Colonic mucosa (tissue), 4 donors: Measurements from ENCODE around the gene RNF182. TPM values are rescaled to one million over a fixed set of nuclear protein-coding genes. Genes with fewer than 3 reads are reported as not detected.
"Not testable (repeated sequence)": the region's sequence is repeated elsewhere in the genome, so short reads cannot be mapped to it uniquely, and the experiment has no call there.

Source experiments
- DNase-seq: peaks from one replicate; pipeline ENCODE4 v3.0.0-alpha.2; 2020
- H3K27ac ChIP-seq: fragments of 200-600 bp; one replicate; pipeline ENCODE4 v1.8.0; 2021
- H3K27me3 ChIP-seq: fragments of 200-600 bp; one replicate; pipeline ENCODE4 v1.8.0; 2021
- H3K36me3 ChIP-seq: fragments of 200-600 bp; one replicate; pipeline ENCODE4 v1.8.0; 2021
- H3K4me1 ChIP-seq: fragments of 200-600 bp; one replicate; pipeline ENCODE4 v1.8.0; 2021; ENCODE audit warnings: mild to moderate bottlenecking
- H3K4me3 ChIP-seq: fragments of 200-600 bp; one replicate; pipeline ENCODE4 v1.8.0; 2021
- H3K9ac ChIP-seq, 2 donors: one replicate each; pipeline ENCODE4 v1.7.0; 2013; ENCODE audit warnings: control low read depth in 2 of 2, low read depth in 2 of 2, low read length in 2 of 2
- H3K9me3 ChIP-seq: fragments of 200-600 bp; one replicate; pipeline ENCODE4 v1.8.0; 2021
- intact Hi-C: fragments of 100-400 bp; cut with DNase I; formaldehyde crosslinking; loops from one replicate; pipeline ENCODE4 v1.14.1; 2022
- total RNA-seq, 2 donors: library from RNA; stranded (reverse); fragmentation: NEBNext Ultra II Directional in 1 of 2; extraction: Animal tissue kit (Norgen Biotek cat#: 25700) in 1 of 2; gene quantifications; one replicate each; pipeline ENCODE4 v1.2.1, GENCODE V29; 2021
- TF ChIP-seq, protein P1 (sequence below): fragments of 200-600 bp; IDR thresholded peaks from one replicate; pipeline ENCODE4 v1.8.0; 2022; ENCODE audit warnings: antibody characterized with exemption, mild to moderate bottlenecking
- donor health status: healthy.
- donor health status: DM: no; HTN: no; CAD: no.
- donor health status: DM: no; HTN: no; CAD: no.

Gene RNF182, protein sequence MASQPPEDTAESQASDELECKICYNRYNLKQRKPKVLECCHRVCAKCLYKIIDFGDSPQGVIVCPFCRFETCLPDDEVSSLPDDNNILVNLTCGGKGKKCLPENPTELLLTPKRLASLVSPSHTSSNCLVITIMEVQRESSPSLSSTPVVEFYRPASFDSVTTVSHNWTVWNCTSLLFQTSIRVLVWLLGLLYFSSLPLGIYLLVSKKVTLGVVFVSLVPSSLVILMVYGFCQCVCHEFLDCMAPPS
- total RNA-seq: not detected

DNA sequence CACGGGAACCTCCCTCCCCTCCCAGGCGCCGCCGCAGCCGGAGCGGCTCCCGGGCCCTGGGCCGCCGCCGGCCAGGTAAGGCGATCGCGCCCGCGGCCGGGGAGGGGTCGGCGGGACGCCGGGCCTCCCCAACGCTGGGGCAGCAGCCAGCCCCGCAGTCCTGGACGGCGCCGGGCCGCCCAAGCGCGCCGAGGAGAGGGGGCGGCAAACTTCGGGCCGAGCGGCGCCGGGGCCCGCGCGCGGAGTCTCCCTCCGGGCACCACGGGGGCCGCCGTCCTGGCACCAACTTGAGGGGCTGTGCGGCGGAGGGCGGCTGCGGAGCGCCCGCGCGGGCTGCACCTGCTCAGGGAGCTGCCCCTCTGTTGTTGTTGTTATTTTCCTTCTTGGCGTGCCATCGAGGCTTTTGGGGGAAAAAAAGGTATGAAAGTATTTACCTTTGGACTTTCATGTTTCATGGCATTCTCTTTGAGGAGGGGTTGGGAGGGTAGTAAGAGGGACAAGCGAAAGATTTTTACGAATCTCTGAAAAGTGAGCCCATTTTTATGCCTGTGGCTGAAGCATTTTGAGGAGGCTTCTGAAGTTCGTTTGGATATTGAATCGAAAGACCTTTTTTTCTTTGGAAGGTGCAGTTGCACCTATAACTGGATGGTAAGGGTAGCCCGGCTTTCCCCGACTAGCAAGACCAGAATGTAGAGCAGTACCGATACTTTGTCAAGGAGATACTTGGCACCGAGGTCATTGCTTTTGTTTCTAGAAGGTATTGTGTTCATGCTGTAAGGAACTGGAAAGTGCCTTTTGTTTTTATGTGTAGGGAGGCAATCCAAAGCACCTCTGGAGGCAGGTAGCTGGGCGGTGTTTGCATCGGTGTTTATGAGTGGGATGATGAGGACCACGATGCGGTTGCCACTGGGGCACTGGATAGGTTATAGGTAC is at the start of gene RNF182:
Gene RNF182, plus strand, starts transcription at position 4 of the 933 bp plus-strand sequence. CDS start 52,168 bp downstream, outside the sequence.
- H3K36me3 ChIP-seq: no peaks in the 10 kb centered on the region
- DNase-seq: peak; percentile 27
- intact Hi-C loops: no loop called here
- peak within 1 kb of the TSS; percentile 30 for H3K4me3 ChIP-seq
- H3K9me3 ChIP-seq: no peaks in the 10 kb centered on the region
- no peak within 1 kb of the TSS for H3K9ac ChIP-seq
- H3K4me1 ChIP-seq: peaks cover 5% of the 10 kb centered on the region
- H3K27me3 ChIP-seq: peaks cover 54% of the 10 kb centered on the region
- TF ChIP-seq, protein P1, sequence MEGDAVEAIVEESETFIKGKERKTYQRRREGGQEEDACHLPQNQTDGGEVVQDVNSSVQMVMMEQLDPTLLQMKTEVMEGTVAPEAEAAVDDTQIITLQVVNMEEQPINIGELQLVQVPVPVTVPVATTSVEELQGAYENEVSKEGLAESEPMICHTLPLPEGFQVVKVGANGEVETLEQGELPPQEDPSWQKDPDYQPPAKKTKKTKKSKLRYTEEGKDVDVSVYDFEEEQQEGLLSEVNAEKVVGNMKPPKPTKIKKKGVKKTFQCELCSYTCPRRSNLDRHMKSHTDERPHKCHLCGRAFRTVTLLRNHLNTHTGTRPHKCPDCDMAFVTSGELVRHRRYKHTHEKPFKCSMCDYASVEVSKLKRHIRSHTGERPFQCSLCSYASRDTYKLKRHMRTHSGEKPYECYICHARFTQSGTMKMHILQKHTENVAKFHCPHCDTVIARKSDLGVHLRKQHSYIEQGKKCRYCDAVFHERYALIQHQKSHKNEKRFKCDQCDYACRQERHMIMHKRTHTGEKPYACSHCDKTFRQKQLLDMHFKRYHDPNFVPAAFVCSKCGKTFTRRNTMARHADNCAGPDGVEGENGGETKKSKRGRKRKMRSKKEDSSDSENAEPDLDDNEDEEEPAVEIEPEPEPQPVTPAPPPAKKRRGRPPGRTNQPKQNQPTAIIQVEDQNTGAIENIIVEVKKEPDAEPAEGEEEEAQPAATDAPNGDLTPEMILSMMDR: no peak
- H3K27ac ChIP-seq: no peak within 1 kb of the TSS

GRCh38 chr6:13877051-13877450 is 47.7 kb upstream of the RNF182 start:
- no peak overlapping the region for H3K4me3 ChIP-seq
- intact Hi-C loops: loop anchor here (10.0 kb wide), 1 partner anchor 82 kb away; no protein-coding TSS in a partner anchor
- H3K36me3 ChIP-seq: no peaks in the 10 kb centered on the region
- H3K9ac ChIP-seq: no peak overlapping the region
- H3K4me1 ChIP-seq: peaks cover 5% of the 10 kb centered on the region
- no peaks in the 10 kb centered on the region for H3K9me3 ChIP-seq
- no peak for DNase-seq
- H3K27ac ChIP-seq: no peak overlapping the region
- TF ChIP-seq, protein P1: no peak
- H3K27me3 ChIP-seq: no peaks in the 10 kb centered on the region

DNA sequence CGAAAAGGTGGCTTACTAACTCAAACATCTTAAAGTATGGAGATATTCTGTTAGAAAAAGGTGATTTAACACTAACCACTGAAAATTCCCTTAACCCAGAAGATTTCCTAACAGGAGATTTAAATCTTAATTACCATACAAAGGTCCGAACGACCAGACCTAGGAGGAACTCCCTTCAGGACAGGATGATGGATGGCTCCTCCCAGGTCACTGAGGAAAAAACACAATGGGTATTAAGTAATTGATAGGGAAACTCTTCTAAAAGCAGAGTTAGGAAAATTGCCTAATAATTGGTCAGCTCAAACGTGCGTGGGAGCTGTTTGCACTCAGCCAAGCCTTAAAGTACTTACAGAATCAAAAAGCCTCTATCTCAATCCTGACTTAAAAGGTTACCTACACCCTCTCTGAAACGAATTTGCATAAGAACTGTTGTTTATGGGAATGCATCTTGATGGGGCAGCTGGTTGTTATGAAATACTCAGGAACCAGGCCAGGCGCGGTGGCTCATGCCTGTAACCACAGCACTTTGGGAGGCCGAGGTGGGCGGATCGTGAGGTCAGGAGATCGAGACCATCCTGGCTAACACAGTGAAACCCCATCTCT is 44.6 kb upstream of the RNF182 start:
- H3K36me3 ChIP-seq, H3K27ac ChIP-seq, H3K9ac ChIP-seq, H3K4me3 ChIP-seq, intact Hi-C loops, DNase-seq, H3K27me3 ChIP-seq, H3K4me1 ChIP-seq, H3K9me3 ChIP-seq: not testable (repeated sequence)

DNA sequence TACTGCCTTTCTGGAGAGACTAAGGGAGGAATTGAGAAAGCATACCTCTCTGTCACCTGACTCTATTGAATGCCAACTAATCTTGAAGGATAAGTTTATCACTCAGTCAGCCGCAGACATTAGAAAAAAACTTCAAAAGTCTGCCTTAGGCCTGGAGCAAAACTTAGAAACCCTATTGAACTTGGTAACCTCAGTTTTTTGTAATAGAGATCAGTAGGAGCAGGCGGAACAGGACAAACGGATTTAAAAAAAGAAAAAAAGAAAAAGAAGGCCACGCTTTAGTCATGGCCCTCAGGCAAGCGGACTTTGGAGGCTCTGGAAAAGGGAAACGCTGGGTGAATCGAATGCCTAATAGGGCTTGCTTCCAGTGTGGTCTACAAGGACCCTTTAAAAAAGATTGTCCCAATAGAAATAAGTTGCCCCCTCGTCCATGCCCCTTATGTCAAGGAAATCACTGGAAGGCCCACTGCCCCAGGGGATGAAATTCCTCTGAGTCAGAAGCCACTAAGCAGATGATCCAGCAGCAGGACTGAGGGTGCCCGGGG is 43.1 kb upstream of the RNF182 start:
- H3K27ac ChIP-seq: no peak overlapping the region
- no peaks in the 10 kb centered on the region for H3K9me3 ChIP-seq
- no peak for DNase-seq
- no peak overlapping the region for H3K4me3 ChIP-seq
- no peaks in the 10 kb centered on the region for H3K4me1 ChIP-seq
- intact Hi-C loops: no loop called here
- H3K36me3 ChIP-seq: no peaks in the 10 kb centered on the region
- no peaks in the 10 kb centered on the region for H3K27me3 ChIP-seq
- no peak overlapping the region for H3K9ac ChIP-seq
- TF ChIP-seq, protein P1: no peak

DNA sequence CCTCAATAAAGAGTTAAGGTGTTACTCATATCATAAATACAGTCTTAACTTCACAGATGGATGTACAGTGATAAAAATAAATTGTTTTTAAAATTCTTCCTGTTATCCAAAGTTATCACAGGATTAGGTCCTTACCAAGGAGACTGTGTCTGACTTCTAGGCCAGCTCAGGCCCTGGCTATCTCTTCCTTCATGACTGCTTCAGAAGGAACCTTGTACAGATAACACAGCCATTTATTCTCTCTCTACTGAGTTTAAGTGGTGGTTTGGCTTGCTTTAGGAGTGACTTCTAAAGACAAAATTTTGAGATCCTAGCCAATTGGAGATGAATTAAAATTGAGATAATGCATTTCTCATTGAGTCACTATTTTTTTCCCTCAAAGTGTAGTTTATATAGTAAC is 40.8 kb upstream of the RNF182 start:
- Histone ChIP-seq H3K9me3 (no peaks in the 10 kb centered on the region), H3K9ac (no peak overlapping the region), H3K4me3 (no peak overlapping the region), H3K36me3 (no peaks in the 10 kb centered on the region), H3K27ac (no peak overlapping the region), H3K27me3 (no peaks in the 10 kb centered on the region), H3K4me1 (no peaks in the 10 kb centered on the region)
- TF ChIP-seq, protein P1: no peak
- intact Hi-C loops: no loop called here
- no peak for DNase-seq
